Mesendoderm (in vitro differentiated cells): Measurements from ENCODE around the gene AKAP1. TPM values are rescaled to one million over a fixed set of nuclear protein-coding genes. Genes with fewer than 3 reads are reported as not detected.

ENCODE experiments used
- DNase-seq: peaks from one replicate; pipeline ENCODE4 v3.0.0; 2013
- H2AK5ac ChIP-seq: 2 replicates; pipeline ENCODE4 v1.6.1; 2013; ENCODE audit warnings: low read length, inconsistent platforms
- H2BK120ac ChIP-seq: 2 replicates; pipeline ENCODE4 v1.6.1; 2013; ENCODE audit warnings: low read depth, mild to moderate bottlenecking, low read length, moderate library complexity, mixed read lengths
- H2BK15ac ChIP-seq: replicated peaks from 2 replicates; pipeline ENCODE4 v1.6.1; 2013; ENCODE audit warnings: low read depth, mild to moderate bottlenecking, moderate library complexity
- H2BK5ac ChIP-seq: 2 replicates; pipeline ENCODE4 v1.6.1; 2013; ENCODE audit warnings: low read length, inconsistent platforms
- H3K18ac ChIP-seq: 2 replicates; pipeline ENCODE4 v1.6.1; 2013; ENCODE audit warnings: mild to moderate bottlenecking, low read length, mixed read lengths
- H3K23ac ChIP-seq: one replicate; pipeline ENCODE4 v1.6.1; 2013; ENCODE audit warnings: low read length
- H3K27ac ChIP-seq: 2 replicates; pipeline ENCODE4 v1.5.1; 2013; ENCODE audit warnings: low read depth, mild to moderate bottlenecking, inconsistent platforms, low read length, moderate library complexity
- H3K27me3 ChIP-seq: 2 replicates; pipeline ENCODE4 v1.6.1; 2013; ENCODE audit warnings: low read length, control low read depth, mild to moderate bottlenecking, inconsistent platforms; ENCODE audit not compliant: insufficient read depth, poor library complexity
- H3K36me3 ChIP-seq: 2 replicates; pipeline ENCODE4 v1.6.1; 2013; ENCODE audit warnings: low read length, inconsistent platforms; ENCODE audit not compliant: control insufficient read depth, insufficient read depth
- H3K4ac ChIP-seq: one replicate; pipeline ENCODE4 v1.6.1; 2013; ENCODE audit warnings: low read depth, mild to moderate bottlenecking, low read length, moderate library complexity
- H3K4me1 ChIP-seq: 2 replicates; pipeline ENCODE4 v1.6.1; 2013; ENCODE audit warnings: low read depth, low read length, inconsistent platforms; ENCODE audit not compliant: control insufficient read depth
- H3K4me2 ChIP-seq: 2 replicates; pipeline ENCODE4 v1.6.1; 2013; ENCODE audit warnings: low read length
- H3K4me3 ChIP-seq: 2 replicates; pipeline ENCODE4 v1.5.1; 2013; ENCODE audit warnings: mild to moderate bottlenecking, low read length
- H3K56ac ChIP-seq: one replicate; pipeline ENCODE4 v1.6.1; 2013; ENCODE audit warnings: low read length
- H3K79me1 ChIP-seq: 2 replicates; pipeline ENCODE4 v1.6.1; 2013; ENCODE audit warnings: low read length, inconsistent platforms
- H3K79me2 ChIP-seq: 2 replicates; pipeline ENCODE4 v1.6.1; 2013; ENCODE audit warnings: mild to moderate bottlenecking, low read length; ENCODE audit not compliant: control insufficient read depth, insufficient read depth
- H3K9ac ChIP-seq: 2 replicates; pipeline ENCODE4 v1.6.1; 2013; ENCODE audit warnings: low read length, inconsistent platforms
- H4K5ac ChIP-seq: one replicate; pipeline ENCODE4 v1.6.1; 2013; ENCODE audit warnings: low read length
- H4K8ac ChIP-seq: one replicate; pipeline ENCODE4 v1.6.1; 2013; ENCODE audit warnings: low read depth, mild to moderate bottlenecking, control low read depth, low read length, moderate library complexity
- whole genome bisulfite sequencing: extraction: QIAGEN DNeasy Blood & Tissue Kit; methylation state at CpG from one replicate; pipeline ENCODE4 v1.1.7; 2013; ENCODE audit warnings: low lambda C conversion rate, missing lambda C conversion rate; ENCODE audit not compliant: insufficient coverage; ENCODE audit errors: extremely low coverage; 5-methylcytosine and 5-hydroxymethylcytosine counted together
- polyA plus RNA-seq, 2 experiments: library from polyadenylated mRNA; stranded (reverse); fragments of 200-250 nt; gene quantifications; one replicate each; pipeline ENCODE4 v1.2.3, GENCODE V29; 2013

Gene AKAP1, protein sequence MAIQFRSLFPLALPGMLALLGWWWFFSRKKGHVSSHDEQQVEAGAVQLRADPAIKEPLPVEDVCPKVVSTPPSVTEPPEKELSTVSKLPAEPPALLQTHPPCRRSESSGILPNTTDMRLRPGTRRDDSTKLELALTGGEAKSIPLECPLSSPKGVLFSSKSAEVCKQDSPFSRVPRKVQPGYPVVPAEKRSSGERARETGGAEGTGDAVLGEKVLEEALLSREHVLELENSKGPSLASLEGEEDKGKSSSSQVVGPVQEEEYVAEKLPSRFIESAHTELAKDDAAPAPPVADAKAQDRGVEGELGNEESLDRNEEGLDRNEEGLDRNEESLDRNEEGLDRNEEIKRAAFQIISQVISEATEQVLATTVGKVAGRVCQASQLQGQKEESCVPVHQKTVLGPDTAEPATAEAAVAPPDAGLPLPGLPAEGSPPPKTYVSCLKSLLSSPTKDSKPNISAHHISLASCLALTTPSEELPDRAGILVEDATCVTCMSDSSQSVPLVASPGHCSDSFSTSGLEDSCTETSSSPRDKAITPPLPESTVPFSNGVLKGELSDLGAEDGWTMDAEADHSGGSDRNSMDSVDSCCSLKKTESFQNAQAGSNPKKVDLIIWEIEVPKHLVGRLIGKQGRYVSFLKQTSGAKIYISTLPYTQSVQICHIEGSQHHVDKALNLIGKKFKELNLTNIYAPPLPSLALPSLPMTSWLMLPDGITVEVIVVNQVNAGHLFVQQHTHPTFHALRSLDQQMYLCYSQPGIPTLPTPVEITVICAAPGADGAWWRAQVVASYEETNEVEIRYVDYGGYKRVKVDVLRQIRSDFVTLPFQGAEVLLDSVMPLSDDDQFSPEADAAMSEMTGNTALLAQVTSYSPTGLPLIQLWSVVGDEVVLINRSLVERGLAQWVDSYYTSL
- polyA plus RNA-seq (2013, experiment 1 of 2), result 32.9 TPM
- polyA plus RNA-seq (2013, experiment 2 of 2), result 34.0 TPM

DNA sequence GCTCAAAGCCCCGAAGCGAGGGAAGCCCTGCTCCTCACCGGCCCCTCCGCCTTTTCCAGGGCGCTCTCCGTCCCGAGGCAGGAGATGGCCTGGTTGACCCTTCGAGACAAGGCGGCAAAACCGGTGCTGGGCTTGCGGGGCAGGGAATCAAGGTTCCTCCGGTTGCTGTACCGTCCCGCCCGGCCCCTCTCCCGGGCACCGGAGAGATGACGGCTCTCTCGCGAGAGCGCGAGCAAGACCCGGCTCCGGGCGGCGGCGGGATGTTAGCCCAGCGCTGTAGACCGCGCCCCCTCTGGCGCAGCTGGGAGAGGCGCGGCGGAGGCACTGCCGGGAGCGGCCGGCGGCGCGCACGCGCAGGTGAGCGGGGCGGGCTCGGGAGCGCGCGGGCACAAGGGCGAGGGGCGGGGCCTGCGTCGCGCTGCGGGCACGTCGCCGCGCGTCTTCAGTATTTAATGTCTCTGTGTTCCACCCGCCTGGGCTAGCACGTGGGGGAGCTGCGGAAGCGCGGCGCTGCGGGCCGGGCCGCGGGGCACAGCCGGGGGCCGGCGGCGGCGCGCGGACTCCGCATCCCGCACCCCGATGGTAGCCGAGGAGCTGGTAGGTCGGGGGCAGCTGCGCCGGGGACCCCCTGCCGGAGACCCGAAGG lies at the start of gene AKAP1:
AKAP1 (plus strand) TSS at position 445 of the 646 bp plus-strand sequence. CDS start 20,219 bp downstream, outside the sequence.
- no peak within 1 kb of the TSS for H2AK5ac ChIP-seq
- H3K79me1 ChIP-seq, result peaks cover 19% of the 10 kb centered on the region
- peak within 1 kb of the TSS; percentile 29 for H3K23ac ChIP-seq
- peaks cover 7% of the 10 kb centered on the region for H3K4me1 ChIP-seq
- H2BK120ac ChIP-seq, result no peak within 1 kb of the TSS
- peak; percentile 97 for DNase-seq
- H3K4me2 ChIP-seq, result peak within 1 kb of the TSS; percentile 89
- peak within 1 kb of the TSS; percentile 47 for H3K27ac ChIP-seq
- peak within 1 kb of the TSS; percentile 92 for H3K4me3 ChIP-seq
- peak within 1 kb of the TSS; percentile 94 for H2BK5ac ChIP-seq
- peak within 1 kb of the TSS; percentile 33 for H4K5ac ChIP-seq
- H3K79me2 ChIP-seq, result peaks cover 33% of the 10 kb centered on the region
- H3K36me3 ChIP-seq, result no peaks in the 10 kb centered on the region
- peak within 1 kb of the TSS; percentile 100 for H3K56ac ChIP-seq
- H3K4ac ChIP-seq, result peak within 1 kb of the TSS; percentile 22
- no CpG with 5 or more reads among the region's 85 CpGs for WGBS
- no peaks in the 10 kb centered on the region for H3K27me3 ChIP-seq
- no peak within 1 kb of the TSS for H2BK15ac ChIP-seq
- no peak within 1 kb of the TSS for H4K8ac ChIP-seq
- peak within 1 kb of the TSS; percentile 62 for H3K18ac ChIP-seq
- peak within 1 kb of the TSS; percentile 99 for H3K9ac ChIP-seq

DNA sequence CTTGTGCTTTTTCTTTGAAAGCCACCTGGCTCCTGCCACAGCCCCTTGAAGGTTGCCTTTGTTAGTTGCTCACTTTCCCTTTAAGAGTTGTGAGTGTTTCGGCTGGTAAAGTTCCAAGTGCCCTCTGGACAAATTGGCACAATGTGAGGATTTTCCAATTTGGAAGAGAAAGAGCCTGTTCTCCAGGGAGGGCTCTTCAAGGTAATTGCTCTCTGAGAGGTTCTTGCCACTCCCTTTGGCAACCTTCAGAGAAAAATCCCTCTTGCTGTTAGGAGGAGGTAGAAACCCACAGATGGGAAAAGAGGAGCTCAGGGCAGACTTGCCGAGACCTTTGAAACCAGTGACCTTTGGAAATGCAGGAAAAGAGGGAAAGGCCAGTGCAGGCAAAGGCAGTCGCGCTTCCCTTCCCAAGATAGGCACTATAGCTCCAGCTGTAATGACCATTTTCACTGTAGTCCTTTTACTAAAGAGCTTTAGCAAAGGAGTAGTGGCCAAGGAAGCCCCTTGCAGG lies 49.0 kb upstream of the AKAP1 start:
- Histone ChIP-seq H3K4ac (no peak overlapping the region), H3K56ac (no peak overlapping the region), H3K4me3 (no peak overlapping the region), H3K4me1 (no peaks in the 10 kb centered on the region), H3K79me2 (no peaks in the 10 kb centered on the region), H4K8ac (no peak overlapping the region), H2BK120ac (no peak overlapping the region), H3K36me3 (no peaks in the 10 kb centered on the region), H4K5ac (no peak overlapping the region), H3K18ac (no peak overlapping the region), H3K4me2 (no peak overlapping the region), H3K79me1 (no peaks in the 10 kb centered on the region), H2AK5ac (no peak overlapping the region), H3K27me3 (no peaks in the 10 kb centered on the region), H3K9ac (no peak overlapping the region), H2BK15ac (no peak overlapping the region), H3K27ac (no peak overlapping the region), H3K23ac (no peak overlapping the region), H2BK5ac (no peak overlapping the region)
- WGBS, result no CpG with 5 or more reads among the region's 4 CpGs
- no peak for DNase-seq

DNA sequence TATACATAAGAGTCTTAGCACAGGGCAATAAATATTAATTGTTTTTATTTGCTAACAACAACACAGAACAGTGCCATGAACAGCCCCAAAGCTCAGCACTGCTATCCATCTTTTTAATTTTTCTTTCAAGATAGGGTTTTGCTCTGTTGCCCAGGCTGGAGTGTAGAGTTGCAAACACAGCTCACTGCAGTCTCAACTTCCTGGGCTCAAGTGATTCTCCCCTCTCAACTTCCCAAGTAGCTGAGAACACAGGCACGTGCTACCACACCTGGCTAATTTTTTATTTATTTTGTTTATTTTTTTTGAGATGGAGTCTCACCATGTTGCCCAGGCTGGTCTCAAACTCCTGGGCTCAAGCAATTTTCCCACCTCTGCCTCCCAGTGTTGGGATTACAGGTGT lies 47.6 kb upstream of the AKAP1 start:
- no peak overlapping the region for H2BK15ac ChIP-seq
- H3K79me1 ChIP-seq, result no peaks in the 10 kb centered on the region
- no CpG with 5 or more reads among the region's 1 CpG for WGBS
- no peak overlapping the region for H2BK5ac ChIP-seq
- no peak overlapping the region for H3K9ac ChIP-seq
- H3K4me3 ChIP-seq, result no peak overlapping the region
- H3K27ac ChIP-seq, result no peak overlapping the region
- no peak overlapping the region for H3K18ac ChIP-seq
- no peaks in the 10 kb centered on the region for H3K4me1 ChIP-seq
- H3K4me2 ChIP-seq, result no peak overlapping the region
- H3K23ac ChIP-seq, result no peak overlapping the region
- H2AK5ac ChIP-seq, result no peak overlapping the region
- H3K4ac ChIP-seq, result no peak overlapping the region
- H4K8ac ChIP-seq, result no peak overlapping the region
- no peak for DNase-seq
- no peaks in the 10 kb centered on the region for H3K27me3 ChIP-seq
- no peak overlapping the region for H4K5ac ChIP-seq
- H3K56ac ChIP-seq, result no peak overlapping the region
- H2BK120ac ChIP-seq, result no peak overlapping the region
- H3K79me2 ChIP-seq, result no peaks in the 10 kb centered on the region
- no peaks in the 10 kb centered on the region for H3K36me3 ChIP-seq

DNA sequence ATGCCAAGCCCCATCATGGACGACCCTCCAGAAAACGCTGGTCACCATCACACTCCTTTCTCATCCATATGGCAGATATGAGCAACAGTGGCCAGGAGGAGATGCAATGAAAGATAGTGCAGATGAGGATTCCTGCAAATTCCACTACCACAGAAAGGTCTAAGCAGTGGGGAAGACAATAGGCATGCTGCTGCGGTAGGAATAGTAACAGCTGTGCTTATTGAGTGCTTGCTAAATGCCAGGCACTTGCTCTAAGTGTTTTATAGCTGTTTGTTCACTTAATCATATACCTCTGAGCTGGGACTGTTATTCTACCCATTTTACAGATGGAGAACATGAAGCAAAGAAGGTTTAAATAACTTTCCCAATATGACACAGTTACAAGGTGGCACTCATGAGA lies 46.6 kb upstream of the AKAP1 start:
- Histone ChIP-seq H2BK120ac (no peak overlapping the region), H3K27me3 (no peaks in the 10 kb centered on the region), H3K79me2 (no peaks in the 10 kb centered on the region), H3K56ac (no peak overlapping the region), H3K4me3 (no peak overlapping the region), H3K4me1 (no peaks in the 10 kb centered on the region), H3K18ac (no peak overlapping the region), H3K4ac (no peak overlapping the region), H3K79me1 (no peaks in the 10 kb centered on the region), H3K9ac (no peak overlapping the region), H2BK5ac (no peak overlapping the region), H3K27ac (no peak overlapping the region), H4K8ac (no peak overlapping the region), H3K4me2 (no peak overlapping the region), H3K36me3 (no peaks in the 10 kb centered on the region), H2BK15ac (no peak overlapping the region), H2AK5ac (no peak overlapping the region), H4K5ac (no peak overlapping the region), H3K23ac (no peak overlapping the region)
- no peak for DNase-seq
- whole genome bisulfite sequencing, result no CpG with 5 or more reads among the region's 3 CpGs

DNA sequence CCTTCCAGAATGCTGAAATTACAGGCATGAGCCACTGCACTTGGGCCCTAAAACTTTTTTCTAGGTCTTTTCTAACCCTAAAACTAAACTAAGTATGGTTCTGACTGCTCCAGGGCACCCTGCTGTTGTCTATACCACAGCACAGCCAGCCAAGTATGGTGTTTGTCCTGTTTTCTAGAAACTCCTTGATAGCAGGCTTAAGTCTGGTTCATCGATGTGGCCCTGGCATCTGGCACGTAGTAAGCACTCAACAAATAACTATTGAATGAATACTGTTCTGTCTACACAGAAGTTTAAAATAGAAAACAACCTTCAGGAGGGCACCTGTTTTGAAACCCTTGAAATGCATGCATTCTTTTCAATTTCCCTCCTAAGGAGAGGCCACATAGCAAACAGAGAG lies 44.5 kb upstream of the AKAP1 start:
- Histone ChIP-seq H3K79me2 (no peaks in the 10 kb centered on the region), H3K18ac (no peak overlapping the region), H3K36me3 (no peaks in the 10 kb centered on the region)

More for the DNA sequence above, 44.5 kb upstream of the AKAP1 start:
- Histone ChIP-seq H3K4me3 (no peak overlapping the region), H2BK5ac (no peak overlapping the region), H2BK15ac (no peak overlapping the region), H3K27me3 (no peaks in the 10 kb centered on the region), H2AK5ac (no peak overlapping the region), H2BK120ac (no peak overlapping the region), H3K4ac (no peak overlapping the region), H4K8ac (no peak overlapping the region), H3K27ac (no peak overlapping the region), H3K9ac (no peak overlapping the region), H3K56ac (no peak overlapping the region), H3K79me1 (no peaks in the 10 kb centered on the region), H3K4me2 (no peak overlapping the region), H3K23ac (no peak overlapping the region), H4K5ac (no peak overlapping the region), H3K4me1 (no peaks in the 10 kb centered on the region)
- no peak for DNase-seq
- WGBS, result no CpG with 5 or more reads among the region's 2 CpGs
